K562 (cell line): ENCODE results near the gene CRADD. TPM values are rescaled to one million over a fixed set of nuclear protein-coding genes. Genes with fewer than 3 reads are reported as not detected.

Experiments
- ATAC-seq: fragments of 200-7000 bp; cut with Tn5 transposase; 3 replicates; pipeline ENCODE4 v1.9.1; 2020; ENCODE audit warnings: moderate library complexity
- BruUV-seq: library from RNA; stranded (reverse); fragments of 400-500 nt; replicated peaks from 2 replicates; lab custom pipeline; 2021; lab: Mats Ljungman, UMichigan
- CTCF ChIA-PET: fragments of 300-600 bp; formaldehyde crosslinking; extraction: SDS; loops from one replicate; lab custom pipeline; 2021; ENCODE audit warnings: low intra/inter-chr PET ratio; lab: Yijun Ruan, JAX
- POLR2A ChIA-PET: fragments of 300-600, 350-650 bp; sonication (Branson Sonifier 250); formaldehyde crosslinking; extraction: SDS; loops from one replicate; lab custom pipeline; 2021; ENCODE audit warnings: antibody characterized with exemption, inconsistent platforms; lab: Yijun Ruan, JAX
- DNase-seq, 4 experiments: peaks; one replicate each; pipeline versions ENCODE4 v3.0.0 to v3.0.0-alpha.2; 2011 to 2018; ENCODE audit warnings: low spot score in 3 of 4, mixed read lengths in 3 of 4; ENCODE audit errors: extremely low read depth in 1 of 4
- FAIRE-seq: peaks from 2 replicates; lab custom pipeline; 2011; peaks lifted over from hg19 to GRCh38; lab: Jason Lieb, UNC
- H2AFZ ChIP-seq: 2 replicates; pipeline ENCODE4 v1.6.0; 2011; ENCODE audit warnings: low read depth, low read length, control low read depth, inconsistent platforms
- H3K27ac ChIP-seq: fragments of 200-600 bp; 3 replicates; pipeline ENCODE4 v1.8.0; 2011; ENCODE audit warnings: low read depth, mild to moderate bottlenecking, control low read depth, inconsistent platforms, low read length, moderate library complexity, mixed read lengths; ENCODE audit errors: extremely low read depth
- H3K27me3 ChIP-seq, 2 experiments: fragments of 300-600 bp in 1 of 2; 2 replicates in 1 of 2; 3 replicates in 1 of 2; pipeline versions ENCODE4 v1.6.0 to v1.8.0; 2011; ENCODE audit warnings: inconsistent platforms in 2 of 2, low read length in 2 of 2, mild to moderate bottlenecking in 1 of 2, mixed read lengths in 1 of 2, moderate library complexity in 1 of 2; ENCODE audit not compliant: control insufficient read depth in 2 of 2, insufficient read depth in 2 of 2
- H3K36me3 ChIP-seq: fragments of 300-600 bp; 3 replicates; pipeline ENCODE4 v1.8.0; 2011; ENCODE audit warnings: mild to moderate bottlenecking, low read length, inconsistent platforms; ENCODE audit not compliant: control insufficient read depth, insufficient read depth
- H3K4me1 ChIP-seq, 2 experiments: fragments of 200-600 bp in 1 of 2; replicated peaks in 1 of 2; 2 replicates in 1 of 2; 3 replicates in 1 of 2; pipeline versions ENCODE4 v1.5.1 to v1.8.0; 2011; ENCODE audit warnings: inconsistent platforms in 2 of 2, low read length in 2 of 2, mild to moderate bottlenecking in 1 of 2, mixed read lengths in 1 of 2, moderate library complexity in 1 of 2; ENCODE audit not compliant: control insufficient read depth in 2 of 2, insufficient read depth in 2 of 2
- H3K4me2 ChIP-seq: 2 replicates; pipeline ENCODE4 v1.6.1; 2011; ENCODE audit warnings: low read length, control low read depth, inconsistent platforms, mixed read lengths; ENCODE audit not compliant: insufficient read depth
- H3K4me3 ChIP-seq: fragments of 200-600 bp; sonication (generic), shearing (Covaris generic); 2 replicates; pipeline ENCODE4 v1.5.1; 2016; ENCODE audit warnings: control low read depth, inconsistent platforms
- H3K79me2 ChIP-seq: fragments of 200-600 bp; 3 replicates; pipeline ENCODE4 v1.8.0; 2011; ENCODE audit warnings: low read length, inconsistent platforms; ENCODE audit not compliant: control insufficient read depth, insufficient read depth
- H3K9ac ChIP-seq, 2 experiments: 2 replicates each; pipeline versions ENCODE4 v1.6.0 to v1.6.1; 2011; ENCODE audit warnings: low read depth in 2 of 2, low read length in 2 of 2, control low read depth in 1 of 2, inconsistent platforms in 1 of 2, mild to moderate bottlenecking in 1 of 2, mixed read lengths in 1 of 2; ENCODE audit not compliant: insufficient read depth in 1 of 2
- H3K9me1 ChIP-seq: one replicate; pipeline ENCODE4 v1.6.0; 2011; ENCODE audit warnings: inconsistent platforms, mild to moderate bottlenecking, low read length, moderate library complexity; ENCODE audit not compliant: control insufficient read depth, insufficient read depth
- H3K9me3 ChIP-seq: replicated peaks from 2 replicates; pipeline ENCODE4 v1.5.1; 2011; ENCODE audit warnings: low read depth, low read length, inconsistent platforms; ENCODE audit not compliant: control insufficient read depth, insufficient read depth
- H4K20me1 ChIP-seq: replicated peaks from 2 replicates; pipeline ENCODE4 v1.6.1; 2011; ENCODE audit warnings: low read length, inconsistent platforms, mixed read lengths; ENCODE audit not compliant: control insufficient read depth, insufficient read depth
- AFF4 ChIP-seq: sonication (generic); formaldehyde crosslinking; IDR thresholded peaks from 2 replicates; pipeline ENCODE4 v1.8.0; 2023; ENCODE audit warnings: mild to moderate bottlenecking, missing genetic modification reagents
- ARID1B ChIP-seq: fragments of 450-650 bp; IDR thresholded peaks from 2 replicates; pipeline ENCODE4 v1.6.1; 2016; ENCODE audit warnings: antibody characterized with exemption, mild to moderate bottlenecking, inconsistent platforms
- ATF6 ChIP-seq: sonication (generic); formaldehyde crosslinking; IDR thresholded peaks from 2 replicates; pipeline ENCODE4 v1.4.0; 2020; ENCODE audit warnings: mild to moderate bottlenecking, missing genetic modification reagents
- C11orf30 ChIP-seq: fragments of 450-650 bp; IDR thresholded peaks from 2 replicates; pipeline ENCODE4 v1.6.1; 2016; ENCODE audit warnings: low read depth, mild to moderate bottlenecking
- CBFA2T3 ChIP-seq: fragments of 450-650 bp; IDR thresholded peaks from 2 replicates; pipeline ENCODE4 v1.6.1; 2017
- EP300 ChIP-seq: IDR thresholded peaks from 2 replicates; pipeline ENCODE4 v1.6.1; 2012; ENCODE audit warnings: low read length, improper control_type of control experiment
- PBX2 ChIP-seq, 2 experiments: IDR thresholded peaks in 1 of 2; conservative IDR thresholded peaks in 1 of 2; 2 replicates each; pipeline ENCODE4 v1.6.1; 2016; ENCODE audit warnings: low read depth in 2 of 2, mild to moderate bottlenecking in 1 of 2, missing compliant biosample characterization in 1 of 2, missing genetic modification characterization in 1 of 2, moderate library complexity in 1 of 2
- POLR2G ChIP-seq: fragments of 200-400 bp; formaldehyde crosslinking; IDR thresholded peaks from 2 replicates; pipeline ENCODE4 v1.6.1; 2017; ENCODE audit warnings: low read depth, mild to moderate bottlenecking, antibody characterized with exemption, low read length, moderate library complexity
- RCOR1 ChIP-seq, 2 experiments: IDR thresholded peaks; 2 replicates each; pipeline ENCODE4 v1.6.1; 2012; ENCODE audit warnings: low read depth in 2 of 2, low read length in 2 of 2, borderline replicate concordance in 1 of 2, improper control_type of control experiment in 1 of 2
- TFAM ChIP-seq: fragments of 250-450 bp; sonication (Bioruptor Pico); conservative IDR thresholded peaks from 2 replicates; pipeline ENCODE4 v1.5.0; 2021; ENCODE audit warnings: mild to moderate bottlenecking, moderate library complexity
- XRCC5 ChIP-seq: fragments of 200-400 bp; formaldehyde crosslinking; IDR thresholded peaks from 2 replicates; pipeline ENCODE4 v1.6.1; 2017; ENCODE audit warnings: low read depth, mild to moderate bottlenecking, low read length
- ZKSCAN1 ChIP-seq: fragments of 150-350 bp; IDR thresholded peaks from 2 replicates; pipeline ENCODE4 v1.6.1; 2016; ENCODE audit warnings: low read depth, low read length
- ZNF212 ChIP-seq: fragments of 450-650 bp; formaldehyde crosslinking; IDR thresholded peaks from 2 replicates; pipeline ENCODE4 v1.4.0; 2020; ENCODE audit warnings: mild to moderate bottlenecking
- ZNF24 ChIP-seq: fragments of 450-650 bp; IDR thresholded peaks from 2 replicates; pipeline ENCODE4 v1.6.1; 2016
- ZNF507 ChIP-seq: conservative IDR thresholded peaks from 2 replicates; pipeline ENCODE4 v1.6.1; 2017; ENCODE audit warnings: missing genetic modification characterization, missing compliant biosample characterization
- WGBS: fragments of 100-300 bp; shearing (Covaris generic); methylation state at CpG from one replicate; pipeline ENCODE4 v1.1.6; 2016; ENCODE audit warnings: low coverage, mixed read lengths; ENCODE audit not compliant: insufficient coverage; ENCODE audit errors: missing lambda C conversion rate; 5-methylcytosine and 5-hydroxymethylcytosine counted together
- in situ Hi-C: fragments of 300-500 bp; cut with MboI; formaldehyde crosslinking; loops from 4 replicates; pipeline ENCODE4 v1.15.0; 2018; ENCODE audit warnings: inconsistent platforms, mixed read lengths
- intact Hi-C: fragments of 100-400 bp; cut with micrococcal nuclease; formaldehyde crosslinking; loops from 2 replicates; pipeline ENCODE4 v1.14.2; 2022
- polyA plus RNA-seq, 8 experiments: library from polyadenylated mRNA; depleted of rRNA in 4 of 8; stranded (reverse) in 5 of 8; unstranded in 3 of 8; fragments of >200 nt; fragmentation: Nextera tagmentation in 2 of 8; fragmentation: Illumina TruSeq in 1 of 8; extraction: Ambion mirVana in 2 of 8; extraction: Trizol in 1 of 8; gene quantifications; 2 replicates each; pipeline versions ENCODE4 v1.2.1 to v1.2.3, GENCODE V29; 2011 to 2014; ENCODE audit warnings: inconsistent platforms in 1 of 8, missing spikeins in 1 of 8
- total RNA-seq, 7 experiments: library from RNA; depleted of rRNA in 6 of 7; stranded (reverse); fragments of >200 nt in 6 of 7; fragmentation: Illumina TruSeq in 2 of 7; extraction: Trizol in 2 of 7; gene quantifications; 2 replicates each; pipeline versions ENCODE4 v1.2.1 to v1.2.3, GENCODE V29; 2011 to 2021; ENCODE audit warnings: low replicate concordance in 1 of 7

Gene CRADD
- total and polyA plus RNA-seq, 9 of the 15 experiments (the other 6 are each of a cell fraction or from before 2014, with no cell fraction given), result 20.5 to 41.1 (median 25.9) TPM

DNA sequence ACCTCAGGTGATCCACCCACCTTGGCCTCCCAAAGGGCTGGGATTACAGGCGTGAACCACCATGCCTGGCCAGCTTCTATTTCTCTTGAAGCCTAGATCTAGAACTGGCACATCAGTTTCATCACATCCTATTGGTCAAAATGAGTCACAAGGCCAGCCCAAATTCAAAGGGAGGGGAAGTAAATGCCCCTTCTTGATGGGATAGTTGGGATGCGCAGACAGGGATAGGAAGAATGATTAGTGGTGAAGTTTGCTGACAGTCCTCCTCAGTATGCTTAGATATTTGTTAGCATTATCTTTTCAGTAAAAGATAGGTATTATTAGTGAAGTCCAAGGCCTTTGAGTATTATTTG lies 33.4 kb downstream of the CRADD start:
- H3K36me3 ChIP-seq, result no peaks in the 10 kb centered on the region
- no peaks in the 10 kb centered on the region for H3K27me3 ChIP-seq
- H3K4me1 ChIP-seq, result peaks cover 3 to 49% of the 10 kb centered on the region in 2 experiments; a peak in 4 of 5 replicates
- no peak overlapping the region for H3K9ac ChIP-seq
- POLR2A ChIA-PET, result interaction anchor here (1.1 kb wide), 1 partner anchor 33 kb away, joined by 3 read pairs; the partner anchor contains the start of gene CRADD
- FAIRE-seq, result no peak
- no peaks in the 10 kb centered on the region for H3K9me3 ChIP-seq
- no peaks in the 10 kb centered on the region for H3K9me1 ChIP-seq
- in situ Hi-C loops, result no loop called here
- CTCF ChIA-PET, result no interaction called here
- no TSS peak for BruUV-seq
- H3K4me3 ChIP-seq, result no peak overlapping the region
- H3K79me2 ChIP-seq, result peaks cover 40% of the 10 kb centered on the region
- no peak overlapping the region for H2AFZ ChIP-seq
- no peaks in the 10 kb centered on the region for H4K20me1 ChIP-seq
- peak in 2 of 4 experiments; percentile 36 to 38 for DNase-seq
- no peak overlapping the region for H3K27ac ChIP-seq
- 97% methylated on average over 2 of the region's 2 CpGs for WGBS
- ATAC-seq, result no peak
- H3K4me2 ChIP-seq, result no peak overlapping the region
- intact Hi-C loops, result no loop called here
- TF ChIP-seq ZNF212 (CRISPR knock-in tag), result no peak
- TF ChIP-seq AFF4 (CRISPR knock-in tag), result no peak
- no peak for TF ChIP-seq ARID1B
- TF ChIP-seq ZNF24, result no peak
- no peak for TF ChIP-seq XRCC5
- no peak for TF ChIP-seq C11orf30
- no peak for TF ChIP-seq ZNF507 (tag)
- no peak for TF ChIP-seq EP300
- TF ChIP-seq TFAM, result no peak
- TF ChIP-seq POLR2G, result no peak
- TF ChIP-seq ATF6 (CRISPR knock-in tag), result no peak
- no peak for TF ChIP-seq RCOR1 (IDR thresholded peaks at IDR 0.05; ENCODE audit: borderline replicate concordance in 1 of 2, low read depth in 2 of 2, low read length in 2 of 2)
- TF ChIP-seq CBFA2T3, result no peak
- TF ChIP-seq PBX2 (CRISPR knock-in tag; IDR thresholded peaks at IDR 0.05; ENCODE audit: low read depth), result no peak
- no peak for TF ChIP-seq PBX2 (tag; conservative IDR thresholded peaks at IDR 0.05; ENCODE audit: low read depth)
- TF ChIP-seq ZKSCAN1, result no peak
